ENCODE data around the gene AP4S1. TPM values are rescaled to one million over a fixed set of nuclear protein-coding genes. Genes with fewer than 3 reads are reported as not detected.
A peak's percentile ranks its signal among the peaks of the same experiment; 100 is the strongest.

Gene AP4S1
- total RNA-seq, 2 donors from 2014 or later, result 7.6 to 11.1 TPM

DNA sequence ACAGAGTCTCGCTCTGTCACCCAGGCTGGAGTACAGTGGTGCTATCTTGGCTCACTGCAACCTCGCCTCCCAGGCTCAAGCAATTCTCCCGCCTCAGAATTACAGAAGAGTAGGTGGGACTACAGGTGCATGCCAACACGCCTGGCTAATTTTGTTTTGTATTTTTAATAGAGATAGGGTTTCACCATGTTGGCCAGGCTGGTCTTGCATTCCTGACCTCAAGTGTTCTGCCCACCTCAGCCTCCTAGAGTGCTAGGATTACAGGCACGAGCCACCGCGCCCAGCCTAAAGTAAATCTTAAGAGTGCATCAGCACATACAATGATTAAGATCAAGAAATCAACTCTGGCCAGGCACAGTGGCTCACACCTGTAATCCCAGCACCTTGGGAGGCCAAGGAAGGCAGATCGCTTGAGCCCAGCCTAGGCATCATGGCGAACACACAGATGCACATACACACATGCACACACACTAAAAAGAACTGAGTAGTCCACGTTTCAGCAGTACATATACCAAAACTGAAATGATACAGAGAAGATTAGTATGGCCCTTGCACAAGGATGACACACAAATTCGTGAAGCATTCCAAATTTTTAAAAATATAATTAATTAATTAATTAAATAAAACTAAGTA is 117.1 kb downstream of the AP4S1 start:
- Histone ChIP-seq H3K36me3 (ENCODE audit: control insufficient read depth, insufficient read depth, low read length) (peaks cover 88% of the 10 kb centered on the region), H3K27ac (ENCODE audit: low read depth, low read length) (no peak overlapping the region), H3K9me3 (ENCODE audit: control insufficient read depth, low read length) (no peaks in the 10 kb centered on the region), H3K9ac (ENCODE audit: extremely low read depth, low read length, poor library complexity, severe bottlenecking) (no peak overlapping the region), H3K27me3 (ENCODE audit: control insufficient read depth, insufficient read depth, low read length, poor library complexity, severe bottlenecking) (no peaks in the 10 kb centered on the region), H3K4me1 (ENCODE audit: control insufficient read depth, insufficient read depth, low read length) (no peaks in the 10 kb centered on the region), H3K4me3 (ENCODE audit: low read length) (no peak overlapping the region)
- H3K9me3 Mint-ChIP-seq, result no peaks in the 10 kb centered on the region
- no peaks in the 10 kb centered on the region for H3K4me1 Mint-ChIP-seq
- TF ChIP-seq, protein P1, sequence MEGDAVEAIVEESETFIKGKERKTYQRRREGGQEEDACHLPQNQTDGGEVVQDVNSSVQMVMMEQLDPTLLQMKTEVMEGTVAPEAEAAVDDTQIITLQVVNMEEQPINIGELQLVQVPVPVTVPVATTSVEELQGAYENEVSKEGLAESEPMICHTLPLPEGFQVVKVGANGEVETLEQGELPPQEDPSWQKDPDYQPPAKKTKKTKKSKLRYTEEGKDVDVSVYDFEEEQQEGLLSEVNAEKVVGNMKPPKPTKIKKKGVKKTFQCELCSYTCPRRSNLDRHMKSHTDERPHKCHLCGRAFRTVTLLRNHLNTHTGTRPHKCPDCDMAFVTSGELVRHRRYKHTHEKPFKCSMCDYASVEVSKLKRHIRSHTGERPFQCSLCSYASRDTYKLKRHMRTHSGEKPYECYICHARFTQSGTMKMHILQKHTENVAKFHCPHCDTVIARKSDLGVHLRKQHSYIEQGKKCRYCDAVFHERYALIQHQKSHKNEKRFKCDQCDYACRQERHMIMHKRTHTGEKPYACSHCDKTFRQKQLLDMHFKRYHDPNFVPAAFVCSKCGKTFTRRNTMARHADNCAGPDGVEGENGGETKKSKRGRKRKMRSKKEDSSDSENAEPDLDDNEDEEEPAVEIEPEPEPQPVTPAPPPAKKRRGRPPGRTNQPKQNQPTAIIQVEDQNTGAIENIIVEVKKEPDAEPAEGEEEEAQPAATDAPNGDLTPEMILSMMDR (conservative IDR thresholded peaks at IDR 0.05), result no peak
- H3K36me3 Mint-ChIP-seq (ENCODE audit: low read depth), result peaks cover 64% of the 10 kb centered on the region
- whole genome bisulfite sequencing, 2 experiments (ENCODE audit: insufficient coverage in 1 of 2, insufficient read length in 1 of 2), result 96% methylated on average over 5 to 10 of the region's 11 CpGs
- H3K27ac Mint-ChIP-seq, result no peak overlapping the region
- H3K4me3 Mint-ChIP-seq, result no peak overlapping the region
- DNase-seq, result no peak
- H3K27me3 Mint-ChIP-seq (ENCODE audit: insufficient read depth), result no peaks in the 10 kb centered on the region

Small RNAs within 50 kb of the gene (microRNA-seq; reads per million reads assigned to microRNA genes)
- 4.9 reads per million, percentile 32 among the genes with 10 or more reads in this experiment for gene MIR624 (ENCODE audit: borderline microRNAs expressed)

Other genes with a start within 250 kb of the AP4S1 start
- gene COCH, start 151.1 kb upstream of the AP4S1 start, total RNA-seq, result 10 to 100 TPM; 59.1 to 76.2 TPM
- gene STRN3, start 730 bp downstream of the AP4S1 start, total RNA-seq, result 10 to 100 TPM; 56.5 to 58.9 TPM
- gene HECTD1, start 182.1 kb downstream of the AP4S1 start, total RNA-seq, result 100 to 1,000 TPM; 118 to 132 TPM